CD4-positive, alpha-beta memory T cell (primary cell): ENCODE data around the gene MAZ. TPM values are rescaled to one million over a fixed set of nuclear protein-coding genes. Genes with fewer than 3 reads are reported as not detected.
A peak's percentile ranks its signal among the peaks of the same experiment; 100 is the strongest.

Experiments used
- CTCF ChIA-PET: fragments of 350-600 bp; sonication (Branson Sonifier 250); formaldehyde crosslinking; loops from one replicate; lab custom pipeline; 2021; ENCODE audit warnings: inconsistent platforms; ENCODE audit not compliant: partially characterized antibody; lab: Charles Lee
- POLR2A ChIA-PET: fragments of 350-600 bp; sonication (Branson Sonifier 250); formaldehyde crosslinking; loops from one replicate; lab custom pipeline; 2021; ENCODE audit not compliant: partially characterized antibody; lab: Charles Lee
- DNase-seq, 5 donors: peaks; one replicate each; pipeline versions ENCODE4 v3.0.0 to v3.0.0-alpha.2; 2020 to 2022; ENCODE audit warnings: mixed read lengths in 1 of 5
- H3K27ac ChIP-seq: one replicate; pipeline ENCODE4 v1.7.0; 2013; ENCODE audit warnings: low read depth, low read length
- H3K27me3 ChIP-seq: 2 replicates; pipeline ENCODE4 v1.7.0; 2013; ENCODE audit warnings: mild to moderate bottlenecking, low read length, moderate library complexity; ENCODE audit not compliant: insufficient read depth
- H3K36me3 ChIP-seq: 2 replicates; pipeline ENCODE4 v1.7.0; 2013; ENCODE audit warnings: mild to moderate bottlenecking, low read length, moderate library complexity; ENCODE audit not compliant: insufficient read depth
- H3K4me1 ChIP-seq: 2 replicates; pipeline ENCODE4 v1.7.0; 2013; ENCODE audit warnings: mild to moderate bottlenecking, low read length, moderate library complexity; ENCODE audit not compliant: insufficient read depth
- H3K4me3 ChIP-seq, 2 donors: one replicate each; pipeline ENCODE4 v1.7.0; 2013; ENCODE audit warnings: low read length in 2 of 2, mild to moderate bottlenecking in 1 of 2
- H3K9me3 ChIP-seq, 2 donors: one replicate each; pipeline ENCODE4 v1.7.0; 2013; ENCODE audit warnings: low read length in 2 of 2, control low read depth in 1 of 2; ENCODE audit not compliant: control insufficient read depth in 1 of 2
- H3K27ac Mint-ChIP-seq, 7 donors: one replicate each; pipeline ENCODE4 v1.8.0; 2020 to 2021; ENCODE audit warnings: mixed read lengths in 7 of 7, mild to moderate bottlenecking in 6 of 7, inconsistent platforms in 3 of 7, moderate library complexity in 3 of 7
- H3K27me3 Mint-ChIP-seq, 2 donors: one replicate each; pipeline ENCODE4 v1.8.0; 2020 to 2021; ENCODE audit warnings: mixed read lengths in 2 of 2
- H3K36me3 Mint-ChIP-seq, 2 donors: one replicate each; pipeline ENCODE4 v1.8.0; 2020 to 2021; ENCODE audit warnings: mixed read lengths in 2 of 2, inconsistent platforms in 1 of 2, mild to moderate bottlenecking in 1 of 2
- H3K4me1 Mint-ChIP-seq, 4 donors: one replicate each; pipeline ENCODE4 v1.8.0; 2020 to 2021; ENCODE audit warnings: mixed read lengths in 4 of 4, mild to moderate bottlenecking in 1 of 4
- H3K4me3 Mint-ChIP-seq, 8 donors: one replicate each; pipeline ENCODE4 v1.8.0; 2020 to 2021; ENCODE audit warnings: mixed read lengths in 8 of 8, mild to moderate bottlenecking in 7 of 8, moderate library complexity in 6 of 8, inconsistent platforms in 3 of 8
- H3K9me3 Mint-ChIP-seq, 8 donors: one replicate each; pipeline ENCODE4 v1.8.0; 2020 to 2021; ENCODE audit warnings: mixed read lengths in 8 of 8, mild to moderate bottlenecking in 5 of 8, inconsistent platforms in 3 of 8, moderate library complexity in 1 of 8
- intact Hi-C: fragments of 100-400 bp; cut with micrococcal nuclease; formaldehyde crosslinking; loops from one replicate; pipeline ENCODE4 v1.15.1; 2023
- polyA plus RNA-seq, 2 donors: library from polyadenylated mRNA; unstranded; fragments of 300-500 nt; fragmentation: Illumina TruSeq; gene quantifications; one replicate each; pipeline ENCODE4 v1.2.3, GENCODE V29; 2021
- total RNA-seq, 2 experiments: library from RNA; stranded (reverse); gene quantifications; one replicate each; pipeline ENCODE4 v1.2.3, GENCODE V29; 2021

MAZ gene
- total and polyA plus RNA-seq, 4 experiments from 2014 or later = 40.3 to 264 (median 164) TPM

DNA sequence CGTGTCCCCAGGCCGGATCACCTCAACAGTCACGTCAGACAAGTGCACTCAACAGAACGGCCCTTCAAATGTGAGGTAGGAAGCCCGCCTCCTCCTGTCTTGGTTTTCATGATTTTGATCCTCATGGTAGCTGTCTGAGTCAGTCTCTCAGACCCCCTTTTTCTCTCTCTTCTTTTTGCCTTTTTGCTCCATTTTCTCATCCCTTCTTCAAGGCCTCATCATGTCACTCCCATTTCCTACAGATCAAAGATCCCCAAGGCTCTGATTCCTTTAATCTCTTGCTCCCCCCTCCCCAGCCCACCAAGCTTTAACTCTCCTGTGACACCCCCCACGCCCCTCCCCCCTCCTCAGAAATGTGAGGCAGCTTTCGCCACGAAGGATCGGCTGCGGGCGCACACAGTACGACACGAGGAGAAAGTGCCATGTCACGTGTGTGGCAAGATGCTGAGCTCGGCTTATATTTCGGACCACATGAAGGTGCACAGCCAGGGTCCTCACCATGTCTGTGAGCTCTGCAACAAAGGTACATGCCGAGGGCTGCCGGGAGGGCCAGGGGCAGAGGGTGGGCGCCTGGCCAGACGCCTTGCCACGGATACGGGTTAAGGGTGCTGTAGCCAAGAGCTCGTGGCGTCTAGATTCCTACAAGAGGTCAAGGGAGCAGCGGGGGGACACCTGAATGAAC, 2.0 kb downstream of the MAZ start:
- Mint-ChIP-seq H3K4me3 (peak overlapping the region; percentile 91 to 97 (median 94)), H3K9me3 (peaks cover 0 to 7% (median 0%) of the 10 kb centered on the region in 8 donors), H3K36me3 (peaks cover 8 to 32% of the 10 kb centered on the region in 2 donors), H3K27me3 (no peaks in the 10 kb centered on the region), H3K4me1 (peaks cover 32 to 77% (median 47%) of the 10 kb centered on the region in 4 donors), H3K27ac (peak overlapping the region; percentile 98 to 100 (median 99))
- H3K9me3 ChIP-seq = no peaks in the 10 kb centered on the region
- H3K36me3 ChIP-seq = peaks cover 9% of the 10 kb centered on the region
- peak overlapping the region; percentile 25 to 70 for H3K4me3 ChIP-seq
- CTCF ChIA-PET = interaction anchor here (0.9 to 3.1 kb wide), 20 partner anchors 8 to 201 kb away, joined by 3 to 84 read pairs (median 4); partner anchors contain the start of genes CDIPT, KIF22, MVP and PAGR1
- H3K27ac ChIP-seq = peak overlapping the region; percentile 80
- peak in 2 of 5 donors; percentile 22 to 73 for DNase-seq
- POLR2A ChIA-PET = interaction anchor here (0.6 to 24.0 kb wide), 33 partner anchors 14 to 824 kb away, joined by 3 to 522 read pairs (median 9); partner anchors contain the start of genes ALDOA, ASPHD1, C16orf54 and CDIPT
- H3K4me1 ChIP-seq = peaks cover 62% of the 10 kb centered on the region
- intact Hi-C loops = loop anchor here (5.0 to 10.0 kb wide), 3 partner anchors 154 to 569 kb away; partner anchors contain the start of gene TMEM219
- no peaks in the 10 kb centered on the region for H3K27me3 ChIP-seq

DNA sequence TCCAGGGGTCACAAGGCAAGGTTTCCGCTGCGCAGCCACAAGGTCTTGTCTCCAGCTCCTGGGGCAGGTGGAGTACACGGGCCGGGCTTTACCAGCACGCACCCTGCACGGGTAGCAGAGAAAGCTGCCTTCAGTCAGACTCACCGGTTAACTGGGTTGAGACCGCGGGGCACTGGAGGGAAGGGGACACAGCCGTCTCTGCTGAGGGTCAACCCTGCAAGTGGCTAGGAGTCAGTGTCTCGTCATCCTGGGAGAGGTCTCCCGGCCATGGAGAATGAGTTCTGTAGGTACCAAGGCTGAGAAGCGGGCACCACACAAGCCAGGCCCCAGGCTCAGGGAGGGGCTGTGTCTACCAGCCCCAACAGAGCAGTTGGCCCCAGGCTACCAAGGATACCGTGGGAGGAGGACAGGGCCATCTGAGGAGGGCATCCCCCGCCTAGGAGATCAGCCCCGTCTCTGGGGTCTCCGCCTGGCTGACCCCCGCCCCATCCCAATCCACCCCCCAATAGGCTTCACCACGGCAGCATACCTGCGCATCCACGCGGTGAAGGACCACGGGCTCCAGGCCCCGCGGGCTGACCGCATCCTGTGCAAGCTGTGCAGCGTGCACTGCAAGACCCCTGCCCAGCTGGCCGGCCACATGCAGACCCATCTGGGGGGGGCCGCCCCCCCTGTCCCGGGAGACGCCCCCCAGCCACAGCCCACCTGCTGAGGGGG, 2.9 kb downstream of the MAZ start:
- intact Hi-C loops = loop anchor here (5.0 to 10.0 kb wide), 3 partner anchors 153 to 568 kb away; partner anchors contain the start of gene TMEM219
- H3K4me3 ChIP-seq = peak overlapping the region; percentile 25 to 70

DNA sequence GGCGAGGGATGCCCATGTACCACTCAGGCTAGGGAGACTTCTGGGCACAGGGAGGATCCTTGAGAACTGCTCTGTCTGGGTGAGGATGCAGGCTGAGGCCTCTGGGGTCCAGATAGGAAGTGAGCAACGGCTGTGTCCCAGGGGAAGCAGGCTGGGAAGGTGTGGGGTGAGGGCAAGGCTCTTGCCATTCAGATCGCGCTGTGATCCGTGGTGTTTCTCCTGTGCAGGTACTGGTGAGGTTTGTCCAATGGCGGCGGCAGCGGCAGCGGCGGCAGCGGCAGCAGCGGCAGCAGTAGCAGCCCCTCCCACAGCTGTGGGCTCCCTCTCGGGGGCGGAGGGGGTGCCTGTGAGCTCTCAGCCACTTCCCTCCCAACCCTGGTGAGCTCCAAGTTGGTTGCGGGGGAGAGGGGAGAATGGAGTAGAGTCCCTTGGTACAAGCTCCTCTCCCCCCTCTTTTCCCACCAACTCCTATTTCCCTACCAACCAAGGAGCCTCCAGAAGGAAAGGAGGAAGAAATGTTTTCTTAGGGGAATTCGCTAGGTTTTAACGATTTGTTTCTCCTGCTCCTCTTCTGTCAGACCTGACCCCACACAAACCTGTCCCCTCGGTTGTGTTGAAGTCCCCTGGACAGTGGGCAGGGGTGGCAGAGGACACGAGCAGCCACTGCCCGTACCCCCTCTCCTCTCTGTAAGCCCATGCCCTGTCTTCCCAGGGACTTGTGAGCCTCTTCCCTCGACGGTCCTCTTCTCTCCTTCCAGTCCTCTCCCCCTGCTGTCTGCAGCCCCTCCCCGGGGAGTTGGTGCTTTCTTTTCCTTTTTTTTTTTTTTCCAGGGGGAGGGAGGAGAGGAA, 3.7 kb downstream of the MAZ start:
- H3K27me3 Mint-ChIP-seq = no peaks in the 10 kb centered on the region
- Histone ChIP-seq H3K4me3 (no peak overlapping the region), H3K4me1 (peaks cover 61% of the 10 kb centered on the region), H3K36me3 (peaks cover 8% of the 10 kb centered on the region), H3K27ac (peak overlapping the region; percentile 80), H3K27me3 (no peaks in the 10 kb centered on the region), H3K9me3 (no peaks in the 10 kb centered on the region)
- peaks cover 0 to 7% (median 0%) of the 10 kb centered on the region in 8 donors for H3K9me3 Mint-ChIP-seq
- peak overlapping the region; percentile 75 to 95 (median 88) for H3K4me3 Mint-ChIP-seq
- peak; percentile 44 to 71 (median 57) for DNase-seq
- H3K27ac Mint-ChIP-seq = peak overlapping the region; percentile 90 to 97 (median 94)
- peaks cover 8 to 29% of the 10 kb centered on the region in 2 donors for H3K36me3 Mint-ChIP-seq
- POLR2A ChIA-PET = interaction anchor here (0.7 to 24.0 kb wide), 7 partner anchors 12 to 256 kb away, joined by 3 to 522 read pairs (median 9); partner anchors contain the start of genes ALDOA, C16orf54, KIF22 and MVP
- peaks cover 29 to 74% (median 46%) of the 10 kb centered on the region in 4 donors for H3K4me1 Mint-ChIP-seq
- intact Hi-C loops = loop anchor here (5.0 to 10.0 kb wide), 4 partner anchors 152 to 567 kb away; partner anchors contain the start of genes HIRIP3, INO80E and TMEM219
- CTCF ChIA-PET = interaction anchor here (1.1 to 1.5 kb wide), 2 partner anchors 38 to 56 kb away, joined by 3 to 4 read pairs; no protein-coding TSS in a partner anchor

More for the DNA sequence above, 2.9 kb downstream of the MAZ start:
- Mint-ChIP-seq H3K27ac (peak overlapping the region; percentile 98 to 100 (median 99)), H3K4me1 (peaks cover 28 to 75% (median 46%) of the 10 kb centered on the region in 4 donors), H3K4me3 (peak overlapping the region; percentile 91 to 97 (median 94)), H3K27me3 (no peaks in the 10 kb centered on the region), H3K9me3 (peaks cover 0 to 7% (median 0%) of the 10 kb centered on the region in 8 donors), H3K36me3 (peaks cover 8 to 32% of the 10 kb centered on the region in 2 donors)
- Histone ChIP-seq H3K4me1 (peaks cover 61% of the 10 kb centered on the region), H3K27ac (peak overlapping the region; percentile 80), H3K9me3 (no peaks in the 10 kb centered on the region), H3K27me3 (no peaks in the 10 kb centered on the region), H3K36me3 (peaks cover 8% of the 10 kb centered on the region)
- CTCF ChIA-PET = interaction anchor here (1.6 to 3.1 kb wide), 8 partner anchors 7 to 164 kb away, joined by 4 to 84 read pairs (median 23); partner anchors contain the start of genes KIF22, MVP, PAGR1 and TAOK2
- POLR2A ChIA-PET = interaction anchor here (0.6 to 24.0 kb wide), 14 partner anchors 13 to 187 kb away, joined by 3 to 522 read pairs (median 11); partner anchors contain the start of genes ASPHD1, C16orf54, INO80E and KCTD13
- no peak for DNase-seq

DNA sequence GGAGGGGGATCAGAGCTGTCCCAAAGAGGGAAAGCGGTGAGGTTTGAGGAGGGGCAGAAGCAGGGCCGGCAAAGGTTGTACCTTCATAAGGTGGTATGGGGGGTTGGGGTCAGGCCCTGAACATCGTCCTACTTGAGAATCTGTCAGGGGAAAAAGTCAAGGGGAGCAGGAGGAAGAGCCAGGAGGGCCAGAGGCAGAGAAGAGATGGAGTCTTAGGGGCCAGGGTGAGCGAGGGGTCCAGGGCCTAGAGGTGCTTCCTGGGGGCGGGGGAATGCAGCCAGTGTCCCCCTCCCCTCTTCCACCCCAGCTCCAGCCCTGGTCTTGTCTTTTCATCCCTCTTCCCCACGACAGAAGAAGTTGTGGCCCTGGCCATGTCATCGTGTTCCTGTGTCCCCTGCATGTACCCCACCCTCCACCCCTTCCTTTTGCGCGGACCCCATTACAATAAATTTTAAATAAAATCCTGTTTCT, 4.4 kb downstream of the MAZ start:
- no peaks in the 10 kb centered on the region for H3K9me3 ChIP-seq
- Mint-ChIP-seq H3K27ac (peak overlapping the region; percentile 90 to 97 (median 94)), H3K27me3 (peaks cover 0 to 1% of the 10 kb centered on the region in 2 donors), H3K36me3 (peaks cover 8 to 27% of the 10 kb centered on the region in 2 donors), H3K4me1 (peaks cover 28 to 75% (median 48%) of the 10 kb centered on the region in 4 donors), H3K4me3 (peak overlapping the region; percentile 86 to 95 (median 90)), H3K9me3 (peaks cover 0 to 2% (median 0%) of the 10 kb centered on the region in 8 donors)
- H3K4me1 ChIP-seq = peaks cover 64% of the 10 kb centered on the region
- POLR2A ChIA-PET = interaction anchor here (1.2 to 24.0 kb wide), 8 partner anchors 11 to 255 kb away, joined by 4 to 522 read pairs (median 9); partner anchors contain the start of genes ALDOA, C16orf54, KIF22 and MVP
- no peaks in the 10 kb centered on the region for H3K27me3 ChIP-seq
- H3K36me3 ChIP-seq = peaks cover 8% of the 10 kb centered on the region
- CTCF ChIA-PET = interaction anchor here (1.0 to 1.5 kb wide), 3 partner anchors 38 to 108 kb away, joined by 3 to 4 read pairs (median 3); no protein-coding TSS in a partner anchor
- no peak for DNase-seq
- H3K4me3 ChIP-seq = peak overlapping the region in 1 of 2 donors; percentile 66
- intact Hi-C loops = loop anchor here (10.0 kb wide), 1 partner anchor 184 kb away; the partner anchor contains the start of genes HIRIP3 and INO80E
- peak overlapping the region; percentile 80 for H3K27ac ChIP-seq

DNA sequence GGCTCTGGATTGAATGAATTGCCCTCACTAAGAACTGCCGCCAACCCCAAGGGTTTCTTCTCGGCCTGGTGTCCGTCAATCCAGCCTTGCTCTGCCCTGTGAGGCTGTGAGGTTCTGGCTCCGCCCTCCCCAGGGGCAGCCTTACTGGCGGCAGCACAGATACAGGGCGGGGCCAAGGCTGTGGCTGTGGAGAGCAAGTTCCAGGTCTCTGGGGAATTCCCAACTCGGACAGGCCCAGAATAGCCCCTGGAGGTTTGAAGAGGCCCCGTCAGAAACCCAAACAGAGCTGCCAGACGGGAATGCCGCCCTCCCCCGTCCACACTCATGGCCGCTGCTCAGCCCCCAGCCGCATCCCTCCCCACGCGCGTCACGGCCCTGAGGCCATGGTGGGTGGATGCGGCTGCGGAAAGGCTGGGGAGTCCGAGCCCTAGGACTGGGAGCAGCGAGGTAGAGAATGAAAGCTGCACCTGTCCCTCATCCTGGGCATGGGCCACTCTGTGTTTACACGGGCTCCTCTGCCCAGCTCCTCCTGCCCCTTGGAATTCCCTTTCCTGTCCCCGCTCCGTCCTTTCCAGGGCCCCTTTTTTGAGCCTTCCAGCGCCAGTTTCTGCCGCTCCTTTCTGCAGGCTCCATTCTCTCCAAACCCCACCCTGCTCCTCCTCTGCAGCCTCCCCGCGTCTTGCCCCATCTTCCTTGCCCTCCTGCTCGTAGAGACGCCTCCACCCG, 5.0 kb downstream of the MAZ start:
- POLR2A ChIA-PET = interaction anchor here (1.1 to 24.0 kb wide), 9 partner anchors 11 to 255 kb away, joined by 4 to 522 read pairs (median 9); partner anchors contain the start of genes ALDOA, C16orf54, KIF22 and MVP

More for the DNA sequence above, 5.0 kb downstream of the MAZ start:
- H3K9me3 ChIP-seq = no peaks in the 10 kb centered on the region
- Mint-ChIP-seq H3K36me3 (peaks cover 8 to 30% of the 10 kb centered on the region in 2 donors), H3K27ac (peak overlapping the region; percentile 87 to 97 (median 92)), H3K9me3 (peaks cover 0 to 2% (median 0%) of the 10 kb centered on the region in 8 donors), H3K4me1 (peaks cover 31 to 80% (median 51%) of the 10 kb centered on the region in 4 donors), H3K4me3 (peak overlapping the region; percentile 86 to 95 (median 90)), H3K27me3 (peaks cover 0 to 2% of the 10 kb centered on the region in 2 donors)
- intact Hi-C loops = loop anchor here (10.0 kb wide), 1 partner anchor 183 kb away; the partner anchor contains the start of genes HIRIP3 and INO80E
- H3K27ac ChIP-seq = peak overlapping the region; percentile 80
- no peaks in the 10 kb centered on the region for H3K27me3 ChIP-seq
- peak overlapping the region; percentile 66 to 69 for H3K4me3 ChIP-seq
- peaks cover 64% of the 10 kb centered on the region for H3K4me1 ChIP-seq
- peak; percentile 52 to 84 (median 56) for DNase-seq
- CTCF ChIA-PET = interaction anchor here (1.0 to 2.5 kb wide), 3 partner anchors 37 to 109 kb away, joined by 3 to 16 read pairs (median 3); no protein-coding TSS in a partner anchor
- peaks cover 8% of the 10 kb centered on the region for H3K36me3 ChIP-seq
